Psoas muscle (tissue), 8 donors: ENCODE results near the gene MTCL1. TPM values are rescaled to one million over a fixed set of nuclear protein-coding genes. Genes with fewer than 3 reads are reported as not detected.

ENCODE experiments used
- ATAC-seq, 4 donors: fragments of 200-7000 bp; cut with Tn5 transposase; one replicate each; pipeline ENCODE4 v1.9.1; 2020; ENCODE audit warnings: moderate library complexity in 3 of 4, mild to moderate bottlenecking in 2 of 4
- DNase-seq, 2 donors: peaks; one replicate each; pipeline ENCODE4 v3.0.0-alpha.2; 2020
- H3K27ac ChIP-seq: fragments of 200-600 bp; one replicate; pipeline ENCODE4 v1.8.0; 2022
- H3K27me3 ChIP-seq, 3 donors: fragments of 200-600 bp in 1 of 3; one replicate each; pipeline versions ENCODE4 v1.6.1 to v1.8.0; 2013 to 2022; ENCODE audit warnings: low read length in 2 of 3, mild to moderate bottlenecking in 2 of 3, moderate library complexity in 1 of 3; ENCODE audit not compliant: insufficient read depth in 3 of 3
- H3K36me3 ChIP-seq, 2 donors: fragments of 200-600 bp in 1 of 2; one replicate each; pipeline versions ENCODE4 v1.6.1 to v1.8.0; 2013 to 2022; ENCODE audit warnings: low read depth in 1 of 2, mild to moderate bottlenecking in 1 of 2, moderate library complexity in 1 of 2; ENCODE audit not compliant: insufficient read depth in 1 of 2
- H3K4me1 ChIP-seq: fragments of 200-600 bp; one replicate; pipeline ENCODE4 v1.8.0; 2022
- H3K4me3 ChIP-seq: fragments of 200-600 bp; one replicate; pipeline ENCODE4 v1.8.0; 2022; ENCODE audit warnings: mild to moderate bottlenecking
- H3K9me3 ChIP-seq: fragments of 200-600 bp; one replicate; pipeline ENCODE4 v1.8.0; 2022
- CTCF ChIP-seq: fragments of 200-600 bp; IDR thresholded peaks from one replicate; pipeline ENCODE4 v1.8.0; 2022; ENCODE audit warnings: antibody characterized with exemption
- WGBS, 3 donors: extraction: QIAGEN DNeasy Blood & Tissue Kit; methylation state at CpG; one replicate each; pipeline versions ENCODE4 v1.1.6 to v1.1.7; 2013; 5-methylcytosine and 5-hydroxymethylcytosine counted together
- intact Hi-C, 2 donors: fragments of 100-400 bp; cut with DNase I; formaldehyde crosslinking; loops; one replicate each; pipeline versions ENCODE4 v1.11.0 to v1.14.2; 2022
- polyA plus RNA-seq, 3 donors: library from polyadenylated mRNA; stranded (reverse); fragments of 200-250 nt; gene quantifications; one replicate each; pipeline ENCODE4 v1.2.3, GENCODE V29; 2013
- total RNA-seq, 4 donors: library from RNA; stranded (reverse); fragmentation: NEBNext Ultra II Directional in 2 of 4; extraction: Animal tissue kit (Norgen Biotek cat#: 25700) in 2 of 4; gene quantifications; one replicate each; pipeline versions ENCODE4 v1.2.1 to v1.2.4, GENCODE V29; 2021 to 2023
- donor health status: healthy with polysubstance abuse.
- donor health status: DM: no; HTN: no; CAD: no; lungs with moderate emphysema.
- donor health status: Bipolar disorder and iron deficiency.
- donor health status: healthy.
- donor health status: DM: yes; HTN: yes; CAD: no.
- donor health status: DM: no; HTN: no; CAD: no.
- donor health status: DM: no; HTN: no; CAD: no.
- donor health status: DM: yes; HTN: yes; CAD: no.

The MTCL1 gene
- total and polyA plus RNA-seq, 7 donors, result 1.3 to 5.3 (median 3.0) TPM

- Histone ChIP-seq H3K36me3 (peaks cover 0 to 5% of the 10 kb centered on the region in 2 donors), H3K27ac (no peak overlapping the region), H3K9me3 (no peaks in the 10 kb centered on the region), H3K4me3 (no peak overlapping the region), H3K27me3 (no peaks in the 10 kb centered on the region), H3K4me1 (peaks cover under 1% of the 10 kb centered on the region)
- intact Hi-C loops, result loop anchor here in 1 of 2 donors (2.0 to 10.0 kb wide), 2 partner anchors 17 to 99 kb away; no protein-coding TSS in a partner anchor
- DNase-seq (no peak), ATAC-seq (no peak)
- no peak for TF ChIP-seq CTCF
- WGBS, 3 donors, result 89 to 90% (median 90%) methylated on average over 13 of the region's 13 CpGs
Measured at GRCh38 chr18:8793445-8794155, 88.2 kb downstream of the MTCL1 start.

- no peaks in the 10 kb centered on the region for H3K4me1 ChIP-seq
- intact Hi-C loops, result loop anchor here in 1 of 2 donors (2.0 to 10.0 kb wide), 2 partner anchors 16 to 100 kb away; no protein-coding TSS in a partner anchor
- H3K36me3 ChIP-seq, result peaks cover 0 to 5% of the 10 kb centered on the region in 2 donors
- WGBS, 3 donors, result 86 to 88% (median 87%) methylated on average over 12 of the region's 12 CpGs
- H3K4me3 ChIP-seq, result no peak overlapping the region
- DNase-seq (no peak), ATAC-seq (no peak)
- no peak overlapping the region for H3K27ac ChIP-seq
- no peaks in the 10 kb centered on the region for H3K27me3 ChIP-seq
- TF ChIP-seq CTCF, result no peak
- no peaks in the 10 kb centered on the region for H3K9me3 ChIP-seq
Measured at GRCh38 chr18:8794156-8794933, 89.0 kb downstream of the MTCL1 start.

- TF ChIP-seq CTCF, result no peak
- ATAC-seq (no peak), DNase-seq (no peak)
- Histone ChIP-seq H3K4me3 (no peak overlapping the region), H3K27ac (no peak overlapping the region), H3K36me3 (peaks cover 0 to 5% of the 10 kb centered on the region in 2 donors), H3K9me3 (no peaks in the 10 kb centered on the region), H3K4me1 (peaks cover 4% of the 10 kb centered on the region), H3K27me3 (no peaks in the 10 kb centered on the region)
- WGBS, 3 donors, result 88 to 92% (median 90%) methylated on average over 7 of the region's 7 CpGs
- intact Hi-C loops, result loop anchor here in 1 of 2 donors (2.0 to 10.0 kb wide), 2 partner anchors 16 to 100 kb away; no protein-coding TSS in a partner anchor
Measured at GRCh38 chr18:8794934-8795280, 89.6 kb downstream of the MTCL1 start.

- Histone ChIP-seq H3K4me3 (no peak overlapping the region), H3K4me1 (peaks cover 13% of the 10 kb centered on the region), H3K27me3 (no peaks in the 10 kb centered on the region), H3K27ac (no peak overlapping the region), H3K9me3 (no peaks in the 10 kb centered on the region), H3K36me3 (peaks cover 0 to 5% of the 10 kb centered on the region in 2 donors)
- ATAC-seq, result no peak
- no peak for TF ChIP-seq CTCF
- WGBS, 3 donors, result 82 to 89% (median 84%) methylated on average over 10 of the region's 10 CpGs
- no peak for DNase-seq
- intact Hi-C loops, result loop anchor here in 1 of 2 donors (2.0 to 10.0 kb wide), 2 partner anchors 15 to 101 kb away; no protein-coding TSS in a partner anchor
Measured at GRCh38 chr18:8795586-8796325, 90.4 kb downstream of the MTCL1 start.
